GM23248 (cell line): ENCODE results near the gene SEMA5A. TPM values are rescaled to one million over a fixed set of nuclear protein-coding genes. Genes with fewer than 3 reads are reported as not detected.
A peak's percentile ranks its signal among the peaks of the same experiment; 100 is the strongest.

ENCODE experiments used
- DNase-seq: peaks from one replicate; pipeline ENCODE4 v3.0.0-alpha.2; 2015
- H2AFZ ChIP-seq: fragments of 200-600 bp; sonication (generic); 2 replicates; pipeline ENCODE4 v1.6.1; 2016; ENCODE audit warnings: antibody characterized with exemption
- H3F3A ChIP-seq: fragments of 200-600 bp; sonication (generic); 2 replicates; pipeline ENCODE4 v1.6.1; 2016; ENCODE audit warnings: mild to moderate bottlenecking, antibody characterized with exemption, mixed run types; ENCODE audit not compliant: insufficient read depth
- H3K27ac ChIP-seq: fragments of 200-600 bp; sonication (generic); 2 replicates; pipeline ENCODE4 v1.5.1; 2016; ENCODE audit warnings: mild to moderate bottlenecking
- H3K27me3 ChIP-seq: fragments of 200-600 bp; sonication (generic); replicated peaks from 2 replicates; pipeline ENCODE4 v1.6.1; 2016; ENCODE audit warnings: mild to moderate bottlenecking; ENCODE audit not compliant: insufficient read depth
- H3K36me3 ChIP-seq: fragments of 200-600 bp; sonication (generic); 2 replicates; pipeline ENCODE4 v1.6.1; 2016; ENCODE audit warnings: low read depth, mild to moderate bottlenecking
- H3K4me1 ChIP-seq: fragments of 200-600 bp; sonication (generic); 2 replicates; pipeline ENCODE4 v1.6.1; 2016; ENCODE audit warnings: mild to moderate bottlenecking; ENCODE audit not compliant: insufficient read depth
- H3K4me2 ChIP-seq: fragments of 200-600 bp; sonication (generic); one replicate; pipeline ENCODE4 v1.6.1; 2016; ENCODE audit warnings: mild to moderate bottlenecking; ENCODE audit not compliant: unreplicated experiment
- H3K4me3 ChIP-seq: fragments of 200-600 bp; sonication (generic); 2 replicates; pipeline ENCODE4 v1.5.1; 2016; ENCODE audit warnings: mild to moderate bottlenecking
- H3K79me2 ChIP-seq: fragments of 200-600 bp; sonication (generic); 2 replicates; pipeline ENCODE4 v1.6.1; 2016; ENCODE audit warnings: mild to moderate bottlenecking; ENCODE audit not compliant: insufficient read depth
- H3K9ac ChIP-seq: fragments of 200-600 bp; sonication (generic); 2 replicates; pipeline ENCODE4 v1.6.1; 2016; ENCODE audit warnings: mild to moderate bottlenecking
- H3K9me2 ChIP-seq: fragments of 200-600 bp; sonication (generic); 2 replicates; pipeline ENCODE4 v1.6.1; 2016; ENCODE audit warnings: mixed run types, mild to moderate bottlenecking, moderate library complexity; ENCODE audit not compliant: insufficient read depth
- H3K9me3 ChIP-seq: fragments of 200-600 bp; sonication (generic); one replicate; pipeline ENCODE4 v1.6.1; 2017; ENCODE audit warnings: low read depth
- H4K20me1 ChIP-seq: fragments of 200-600 bp; sonication (generic); 2 replicates; pipeline ENCODE4 v1.6.0; 2016; ENCODE audit not compliant: insufficient read depth
- EZH2 ChIP-seq: fragments of 200-600 bp; sonication (generic); IDR thresholded peaks from 2 replicates; pipeline ENCODE4 v1.6.1; 2018; ENCODE audit warnings: antibody characterized with exemption, mild to moderate bottlenecking; ENCODE audit not compliant: insufficient read depth, poor library complexity, severe bottlenecking
- EZH2phosphoT487 ChIP-seq: fragments of 200-600 bp; sonication (generic); IDR thresholded peaks from 2 replicates; pipeline ENCODE4 v1.6.1; 2018; ENCODE audit warnings: antibody characterized with exemption, moderate library complexity, mild to moderate bottlenecking, low read depth; ENCODE audit not compliant: insufficient read depth
- WGBS, 2 experiments: methylation state at CpG; one replicate each; pipeline ENCODE4 v1.1.6; 2015 to 2017; ENCODE audit warnings: low lambda C conversion rate in 2 of 2, low coverage in 1 of 2; ENCODE audit errors: missing lambda C conversion rate in 2 of 2; 5-methylcytosine and 5-hydroxymethylcytosine counted together
- in situ Hi-C: fragments of 300-500 bp; cut with MboI; formaldehyde crosslinking; loops from 2 replicates; pipeline ENCODE4 v1.15.0; 2020
- polyA plus RNA-seq: library from polyadenylated mRNA; unstranded; fragments of >200 nt; fragmentation: Nextera tagmentation; extraction: Ambion mirVana; gene quantifications from 2 replicates; pipeline ENCODE4 v1.2.1, GENCODE V29; 2016
- total RNA-seq: library from RNA; depleted of rRNA; stranded (reverse); fragments of >200 nt; shearing (Covaris generic); gene quantifications from 2 replicates; pipeline ENCODE4 v1.2.3, GENCODE V29; 2014

SEMA5A gene
- total and polyA plus RNA-seq, 2 experiments from 2014 or later: 33.5 to 38.2 TPM

DNA sequence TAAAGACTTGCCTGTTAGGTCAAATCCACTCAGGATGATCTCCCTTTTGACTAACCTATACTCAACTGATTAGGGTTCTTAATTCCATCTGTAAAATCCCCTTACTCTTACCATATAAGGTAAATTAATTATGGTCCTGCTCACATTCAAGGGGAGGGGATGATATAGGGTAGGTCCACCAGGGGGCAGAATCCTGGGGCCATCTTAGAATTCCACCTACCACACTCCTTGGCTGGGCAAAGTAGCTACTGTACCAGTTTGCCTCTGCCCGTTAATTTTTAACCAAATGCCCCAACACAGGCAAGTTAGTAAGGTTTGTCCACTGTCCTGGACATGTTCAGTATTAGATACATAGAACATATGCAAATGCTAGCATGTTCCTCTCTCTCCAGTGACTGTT is 262.4 kb downstream of the SEMA5A start:
- H2AFZ ChIP-seq: no peak overlapping the region
- in situ Hi-C loops: no loop called here
- H4K20me1 ChIP-seq: no peaks in the 10 kb centered on the region
- TF ChIP-seq EZH2 (no peak), EZH2phosphoT487 (no peak)
- H3K79me2 ChIP-seq: no peaks in the 10 kb centered on the region
- peak overlapping the region; percentile 76; the same call in 1 of the 2 replicates for H3K27ac ChIP-seq
- no peak overlapping the region for H3K9ac ChIP-seq
- DNase-seq: no peak
- peaks cover 28% of the 10 kb centered on the region for H3F3A ChIP-seq
- H3K9me3 ChIP-seq: no peaks in the 10 kb centered on the region
- H3K27me3 ChIP-seq: no peaks in the 10 kb centered on the region
- 94 to 100% methylated on average over 1 of the region's 1 CpG for WGBS, 2 experiments
- peaks cover 37% of the 10 kb centered on the region for H3K4me1 ChIP-seq
- no peak overlapping the region for H3K4me3 ChIP-seq
- no peaks in the 10 kb centered on the region for H3K36me3 ChIP-seq
- peak overlapping the region; percentile 66 for H3K4me2 ChIP-seq
- H3K9me2 ChIP-seq: no peaks in the 10 kb centered on the region

DNA sequence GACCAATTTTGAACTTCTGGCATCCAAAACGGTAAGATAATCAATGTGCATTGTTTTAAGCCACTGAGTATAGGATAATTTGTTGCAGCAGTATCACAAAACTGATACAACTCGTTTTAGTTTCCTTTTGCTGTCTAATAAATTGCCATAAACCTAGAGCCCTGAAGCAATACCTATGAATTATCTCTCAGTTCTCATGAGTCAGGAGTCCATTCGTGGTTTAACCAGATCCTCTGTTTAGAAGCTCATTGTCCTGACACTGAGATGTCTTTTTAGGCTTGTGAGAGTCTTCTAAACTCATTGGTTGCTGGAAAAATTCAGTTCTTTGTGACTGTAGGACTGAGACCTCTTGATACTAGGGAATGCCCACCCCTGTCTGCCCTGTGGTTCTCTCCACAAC is 262.9 kb downstream of the SEMA5A start:
- H3K9ac ChIP-seq: no peak overlapping the region
- WGBS, 2 experiments: 33 to 38% methylated on average over 3 of the region's 3 CpGs
- H3K79me2 ChIP-seq: no peaks in the 10 kb centered on the region
- H3F3A ChIP-seq: peaks cover 28% of the 10 kb centered on the region
- H3K27me3 ChIP-seq: no peaks in the 10 kb centered on the region
- in situ Hi-C loops: no loop called here
- no peaks in the 10 kb centered on the region for H3K9me2 ChIP-seq
- H3K27ac ChIP-seq: no peak overlapping the region
- TF ChIP-seq EZH2phosphoT487: no peak
- no peak for TF ChIP-seq EZH2
- no peak overlapping the region for H3K4me3 ChIP-seq
- H3K4me1 ChIP-seq: peaks cover 37% of the 10 kb centered on the region
- H2AFZ ChIP-seq: no peak overlapping the region
- H4K20me1 ChIP-seq: no peaks in the 10 kb centered on the region
- DNase-seq: peak; percentile 74
- H3K4me2 ChIP-seq: peak overlapping the region; percentile 28
- H3K36me3 ChIP-seq: no peaks in the 10 kb centered on the region
- no peaks in the 10 kb centered on the region for H3K9me3 ChIP-seq

DNA sequence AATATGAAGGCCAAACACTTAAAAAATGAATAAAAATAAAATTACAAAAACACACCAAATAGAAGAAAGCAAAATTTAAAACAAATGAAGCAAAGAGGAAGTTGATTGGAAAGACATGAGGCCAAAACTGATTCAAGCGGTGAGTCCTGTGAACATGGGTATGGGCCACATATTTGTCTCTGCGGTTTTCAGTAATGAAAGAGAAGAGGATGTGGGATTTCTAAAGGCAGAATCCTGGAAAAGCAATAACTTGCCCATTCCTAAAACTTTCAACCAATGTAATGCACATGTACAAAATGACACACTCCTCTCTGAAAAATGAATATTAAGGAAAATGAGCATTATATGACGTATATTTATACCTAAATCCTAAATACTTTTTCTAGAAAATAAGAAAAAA is 263.7 kb downstream of the SEMA5A start:
- no peaks in the 10 kb centered on the region for H3K36me3 ChIP-seq
- TF ChIP-seq EZH2phosphoT487 (no peak), EZH2 (no peak)
- H3K9me2 ChIP-seq: no peaks in the 10 kb centered on the region
- H3K9me3 ChIP-seq: no peaks in the 10 kb centered on the region
- H3K27me3 ChIP-seq: no peaks in the 10 kb centered on the region
- H2AFZ ChIP-seq: no peak overlapping the region
- no peak overlapping the region for H3K27ac ChIP-seq
- no peaks in the 10 kb centered on the region for H4K20me1 ChIP-seq
- no peaks in the 10 kb centered on the region for H3K79me2 ChIP-seq
- 92 to 95% methylated on average over 3 of the region's 3 CpGs for WGBS, 2 experiments
- no peak overlapping the region for H3K4me3 ChIP-seq
- H3F3A ChIP-seq: peaks cover 28% of the 10 kb centered on the region
- H3K4me1 ChIP-seq: peaks cover 37% of the 10 kb centered on the region
- in situ Hi-C loops: no loop called here
- DNase-seq: no peak
- peak overlapping the region; percentile 7 for H3K4me2 ChIP-seq
- no peak overlapping the region for H3K9ac ChIP-seq

DNA sequence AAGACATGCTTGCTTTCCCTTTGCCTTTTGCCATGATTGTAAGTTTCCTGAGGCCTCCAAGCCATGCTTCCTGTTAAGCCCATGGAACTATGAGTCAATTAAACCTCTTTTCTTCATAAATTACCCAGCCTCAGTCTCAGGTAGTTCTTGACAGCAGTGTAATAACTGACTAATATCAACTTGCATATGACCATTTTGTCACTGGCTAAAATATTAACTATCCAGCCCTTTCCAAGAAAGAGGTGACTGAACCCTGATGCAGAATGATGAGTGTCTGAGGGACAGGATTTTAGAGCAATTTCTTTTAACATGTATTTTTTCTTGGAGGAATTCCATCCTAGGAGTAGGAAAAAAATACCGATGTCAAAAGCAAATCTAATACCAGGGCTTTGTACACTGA is 266.1 kb downstream of the SEMA5A start:
- Histone ChIP-seq H3K4me1 (peaks cover 29% of the 10 kb centered on the region), H4K20me1 (no peaks in the 10 kb centered on the region), H3K9ac (no peak overlapping the region), H3K4me2 (no peak overlapping the region), H3K79me2 (no peaks in the 10 kb centered on the region), H3K4me3 (no peak overlapping the region), H3F3A (peaks cover 17% of the 10 kb centered on the region), H3K36me3 (no peaks in the 10 kb centered on the region), H3K9me2 (no peaks in the 10 kb centered on the region), H3K27me3 (no peaks in the 10 kb centered on the region), H2AFZ (no peak overlapping the region), H3K27ac (no peak overlapping the region), H3K9me3 (no peaks in the 10 kb centered on the region)
- in situ Hi-C loops: no loop called here
- WGBS, 2 experiments: 92 to 98% methylated on average over 1 of the region's 1 CpG
- TF ChIP-seq EZH2phosphoT487 (no peak), EZH2 (no peak)
- no peak for DNase-seq
